Measurements from ENCODE around the gene LPAR2.

The LPAR2 gene

GRCh38 chr19:19647037-19647835, 19.2 kb upstream of the LPAR2 start:
- Mint-ChIP-seq H3K9me3 (no peaks in the 10 kb centered on the region), H3K27me3 (no peaks in the 10 kb centered on the region), H3K4me3 (no peak overlapping the region), H3K36me3 (ENCODE audit: low read depth) (peaks cover 100% of the 10 kb centered on the region), H3K27ac (peak overlapping the region; percentile 33), H3K4me1 (ENCODE audit: low read depth) (peaks cover 20% of the 10 kb centered on the region)
- intact Hi-C loops (cut with micrococcal nuclease): no loop called here

- intact Hi-C loops (cut with micrococcal nuclease): no loop called here
- Mint-ChIP-seq H3K36me3 (ENCODE audit: low read depth) (peaks cover 100% of the 10 kb centered on the region), H3K27me3 (no peaks in the 10 kb centered on the region), H3K4me3 (no peak overlapping the region), H3K4me1 (ENCODE audit: low read depth) (peaks cover 17% of the 10 kb centered on the region), H3K9me3 (no peaks in the 10 kb centered on the region), H3K27ac (no peak overlapping the region)
Observed at GRCh38 chr19:19645233-19645870, 17.3 kb upstream of the LPAR2 start.

GRCh38 chr19:19644054-19644388, 16.0 kb upstream of the LPAR2 start:
- H3K27ac Mint-ChIP-seq: peak overlapping the region; percentile 98
- peaks cover 27% of the 10 kb centered on the region for H3K4me1 Mint-ChIP-seq (ENCODE audit: low read depth)
- H3K4me3 Mint-ChIP-seq: peak overlapping the region; percentile 98
- no peaks in the 10 kb centered on the region for H3K9me3 Mint-ChIP-seq
- H3K36me3 Mint-ChIP-seq (ENCODE audit: low read depth): peaks cover 100% of the 10 kb centered on the region
- no peaks in the 10 kb centered on the region for H3K27me3 Mint-ChIP-seq
- intact Hi-C loops (cut with micrococcal nuclease): no loop called here

- Mint-ChIP-seq H3K4me1 (ENCODE audit: low read depth) (peaks cover 27% of the 10 kb centered on the region), H3K27me3 (no peaks in the 10 kb centered on the region), H3K36me3 (ENCODE audit: low read depth) (peaks cover 100% of the 10 kb centered on the region), H3K27ac (peak within 1 kb of the TSS; percentile 98), H3K4me3 (peak within 1 kb of the TSS; percentile 98), H3K9me3 (no peaks in the 10 kb centered on the region)
- intact Hi-C loops (cut with micrococcal nuclease): loop anchor here (1.0 kb wide), 2 partner anchors 20 to 111 kb away; partner anchors contain the start of gene ATP13A1
Observed at GRCh38 chr19:19643158-19644053, 15.4 kb upstream of the LPAR2 start, which contains the start of gene GMIP. Gene GMIP, minus strand, starts transcription at chr19:19643657. Its CDS starts 128 bp downstream, at chr19:19643529.

- peak overlapping the region; percentile 98 for H3K27ac Mint-ChIP-seq
- peaks cover 27% of the 10 kb centered on the region for H3K4me1 Mint-ChIP-seq (ENCODE audit: low read depth)
- intact Hi-C loops (cut with micrococcal nuclease): loop anchor here (1.0 kb wide), 2 partner anchors 21 to 110 kb away; partner anchors contain the start of gene ATP13A1
- H3K36me3 Mint-ChIP-seq (ENCODE audit: low read depth): peaks cover 100% of the 10 kb centered on the region
- H3K4me3 Mint-ChIP-seq: peak overlapping the region; percentile 98
- no peaks in the 10 kb centered on the region for H3K9me3 Mint-ChIP-seq
- H3K27me3 Mint-ChIP-seq: no peaks in the 10 kb centered on the region
Observed at GRCh38 chr19:19642506-19643157, 14.6 kb upstream of the LPAR2 start.

GRCh38 chr19:19637523-19638251, 9.7 kb upstream of the LPAR2 start:
- Mint-ChIP-seq H3K27ac (no peak overlapping the region), H3K4me3 (no peak overlapping the region), H3K9me3 (no peaks in the 10 kb centered on the region), H3K36me3 (ENCODE audit: low read depth) (peaks cover 100% of the 10 kb centered on the region), H3K4me1 (ENCODE audit: low read depth) (peaks cover 35% of the 10 kb centered on the region), H3K27me3 (no peaks in the 10 kb centered on the region)
- intact Hi-C loops (cut with micrococcal nuclease): no loop called here

- Mint-ChIP-seq H3K27ac (no peak overlapping the region), H3K4me1 (ENCODE audit: low read depth) (peaks cover 32% of the 10 kb centered on the region), H3K9me3 (no peaks in the 10 kb centered on the region), H3K4me3 (no peak overlapping the region), H3K36me3 (ENCODE audit: low read depth) (peaks cover 100% of the 10 kb centered on the region), H3K27me3 (no peaks in the 10 kb centered on the region)
- intact Hi-C loops (cut with micrococcal nuclease): no loop called here
Observed at GRCh38 chr19:19637186-19637522, 9.1 kb upstream of the LPAR2 start.

- H3K36me3 Mint-ChIP-seq (ENCODE audit: low read depth): peaks cover 100% of the 10 kb centered on the region
Observed at GRCh38 chr19:19636573-19637185, 8.7 kb upstream of the LPAR2 start.

GRCh38 chr19:19635313-19635702, 7.3 kb upstream of the LPAR2 start:
- peaks cover 100% of the 10 kb centered on the region for H3K36me3 Mint-ChIP-seq (ENCODE audit: low read depth)
- H3K27me3 Mint-ChIP-seq: no peaks in the 10 kb centered on the region
- H3K4me1 Mint-ChIP-seq (ENCODE audit: low read depth): peaks cover 24% of the 10 kb centered on the region
- H3K27ac Mint-ChIP-seq: no peak overlapping the region
- no peaks in the 10 kb centered on the region for H3K9me3 Mint-ChIP-seq
- H3K4me3 Mint-ChIP-seq: no peak overlapping the region
- intact Hi-C loops (cut with micrococcal nuclease): no loop called here

More at GRCh38 chr19:19636573-19637185, 8.7 kb upstream of the LPAR2 start:
- H3K4me1 Mint-ChIP-seq (ENCODE audit: low read depth): peaks cover 27% of the 10 kb centered on the region
- no peaks in the 10 kb centered on the region for H3K9me3 Mint-ChIP-seq
- H3K4me3 Mint-ChIP-seq: no peak overlapping the region
- H3K27me3 Mint-ChIP-seq: no peaks in the 10 kb centered on the region
- no peak overlapping the region for H3K27ac Mint-ChIP-seq
- intact Hi-C loops (cut with micrococcal nuclease): no loop called here

- Mint-ChIP-seq H3K27me3 (no peaks in the 10 kb centered on the region), H3K27ac (no peak overlapping the region), H3K4me1 (ENCODE audit: low read depth) (peaks cover 18% of the 10 kb centered on the region), H3K9me3 (no peaks in the 10 kb centered on the region), H3K4me3 (no peak overlapping the region), H3K36me3 (ENCODE audit: low read depth) (peaks cover 100% of the 10 kb centered on the region)
- intact Hi-C loops (cut with micrococcal nuclease): no loop called here
Observed at GRCh38 chr19:19634516-19635312, 6.7 kb upstream of the LPAR2 start.

- peaks cover 16% of the 10 kb centered on the region for H3K4me1 Mint-ChIP-seq (ENCODE audit: low read depth)
- H3K27me3 Mint-ChIP-seq: peaks cover under 1% of the 10 kb centered on the region
- no peak overlapping the region for H3K27ac Mint-ChIP-seq
- H3K36me3 Mint-ChIP-seq (ENCODE audit: low read depth): peaks cover 100% of the 10 kb centered on the region
- no peaks in the 10 kb centered on the region for H3K9me3 Mint-ChIP-seq
- intact Hi-C loops (cut with micrococcal nuclease): no loop called here
- H3K4me3 Mint-ChIP-seq: no peak overlapping the region
Observed at GRCh38 chr19:19633711-19634515, 5.9 kb upstream of the LPAR2 start.

All from dendritic cell treated with granulocyte-macrophage colony-stimulating factor and Interleukin-4, amounts not matched to agents 40 ng/mL and 50 ng/mL, for 4 days (primary cell).